K562 (cell line): ENCODE results near the gene SPINT1. TPM values are rescaled to one million over a fixed set of nuclear protein-coding genes. Genes with fewer than 3 reads are reported as not detected.

Source experiments
- CBFB ChIP-seq: sonication (generic); formaldehyde crosslinking; IDR thresholded peaks from 2 replicates; pipeline ENCODE4 v1.4.0; 2020; ENCODE audit warnings: mild to moderate bottlenecking, missing genetic modification reagents
- CREB5 ChIP-seq: fragments of 250-450 bp; sonication (Bioruptor Pico); IDR thresholded peaks from 2 replicates; pipeline ENCODE4 v1.5.0; 2020; ENCODE audit warnings: mild to moderate bottlenecking
- FOXM1 ChIP-seq, 2 experiments: fragments of 450-650 bp in 1 of 2; sonication (generic) in 1 of 2; formaldehyde crosslinking in 1 of 2; IDR thresholded peaks; 2 replicates each; pipeline versions ENCODE4 v1.6.1 to v1.9.0; 2017 to 2022; ENCODE audit warnings: low read depth in 2 of 2, mild to moderate bottlenecking in 2 of 2, missing genetic modification reagents in 1 of 2, moderate library complexity in 1 of 2
- HNRNPUL1 ChIP-seq: fragments of 200-400 bp; formaldehyde crosslinking; IDR thresholded peaks from 2 replicates; pipeline ENCODE4 v1.6.1; 2017; ENCODE audit warnings: low read length
- NFE2L1 ChIP-seq: fragments of 450-650 bp; IDR thresholded peaks from 2 replicates; pipeline ENCODE4 v1.6.1; 2016; ENCODE audit warnings: missing genetic modification characterization, low read depth, mild to moderate bottlenecking, missing compliant biosample characterization, moderate library complexity, borderline replicate concordance
- NR2F6 ChIP-seq: fragments of 450-650 bp; formaldehyde crosslinking; IDR thresholded peaks from 2 replicates; pipeline ENCODE4 v1.4.0; 2020; ENCODE audit warnings: mild to moderate bottlenecking
- PHF21A ChIP-seq: fragments of 450-650 bp; IDR thresholded peaks from 2 replicates; pipeline ENCODE4 v1.6.1; 2017; ENCODE audit warnings: low read depth, borderline replicate concordance
- SMARCA5 ChIP-seq: fragments of 450-650 bp; IDR thresholded peaks from 2 replicates; pipeline ENCODE4 v1.6.1; 2016
- TOE1 ChIP-seq, 2 experiments: fragments of 450-650 bp in 1 of 2; sonication (generic) in 1 of 2; formaldehyde crosslinking in 1 of 2; IDR thresholded peaks; 2 replicates each; pipeline versions ENCODE4 v1.7.1 to v1.8.0; 2016 to 2022; ENCODE audit warnings: borderline replicate concordance in 2 of 2, mild to moderate bottlenecking in 2 of 2, antibody characterized with exemption in 1 of 2, inconsistent platforms in 1 of 2, low read depth in 1 of 2, missing genetic modification reagents in 1 of 2, moderate library complexity in 1 of 2
- ZKSCAN3 ChIP-seq: fragments of 250-450 bp; sonication (Bioruptor Pico); IDR thresholded peaks from 2 replicates; pipeline ENCODE4 v1.4.0; 2020
- ZNF431 ChIP-seq: sonication (generic); formaldehyde crosslinking; IDR thresholded peaks from 2 replicates; pipeline ENCODE4 v1.8.0; 2022; ENCODE audit warnings: mild to moderate bottlenecking, missing genetic modification reagents
- polyA plus RNA-seq, 8 experiments: library from polyadenylated mRNA; depleted of rRNA in 4 of 8; stranded (reverse) in 5 of 8; unstranded in 3 of 8; fragments of >200 nt; fragmentation: Nextera tagmentation in 2 of 8; fragmentation: Illumina TruSeq in 1 of 8; extraction: Ambion mirVana in 2 of 8; extraction: Trizol in 1 of 8; gene quantifications; 2 replicates each; pipeline versions ENCODE4 v1.2.1 to v1.2.3, GENCODE V29; 2011 to 2014; ENCODE audit warnings: inconsistent platforms in 1 of 8, missing spikeins in 1 of 8
- total RNA-seq, 7 experiments: library from RNA; depleted of rRNA in 6 of 7; stranded (reverse); fragments of >200 nt in 6 of 7; fragmentation: Illumina TruSeq in 2 of 7; extraction: Trizol in 2 of 7; gene quantifications; 2 replicates each; pipeline versions ENCODE4 v1.2.1 to v1.2.3, GENCODE V29; 2011 to 2021; ENCODE audit warnings: low replicate concordance in 1 of 7
- TF ChIP-seq, protein P1 (sequence below): fragments of 450-650 bp; IDR thresholded peaks from 2 replicates; pipeline ENCODE4 v1.6.1; 2016
- TF ChIP-seq, protein P2 (sequence below): fragments of 450-650 bp; formaldehyde crosslinking; IDR thresholded peaks from 2 replicates; pipeline ENCODE4 v1.4.0; 2020; ENCODE audit warnings: mild to moderate bottlenecking

The SPINT1 gene
- total and polyA plus RNA-seq, 9 of the 15 experiments (the other 6 are each of a cell fraction or from before 2014, with no cell fraction given), result 0.78 to 4.5 (median 1.5) TPM

- no peak for TF ChIP-seq NFE2L1 (tag)
- no peak for TF ChIP-seq CREB5 (CRISPR knock-in tag)
- no peak for TF ChIP-seq ZNF431 (CRISPR knock-in tag)
- TF ChIP-seq, protein P1, sequence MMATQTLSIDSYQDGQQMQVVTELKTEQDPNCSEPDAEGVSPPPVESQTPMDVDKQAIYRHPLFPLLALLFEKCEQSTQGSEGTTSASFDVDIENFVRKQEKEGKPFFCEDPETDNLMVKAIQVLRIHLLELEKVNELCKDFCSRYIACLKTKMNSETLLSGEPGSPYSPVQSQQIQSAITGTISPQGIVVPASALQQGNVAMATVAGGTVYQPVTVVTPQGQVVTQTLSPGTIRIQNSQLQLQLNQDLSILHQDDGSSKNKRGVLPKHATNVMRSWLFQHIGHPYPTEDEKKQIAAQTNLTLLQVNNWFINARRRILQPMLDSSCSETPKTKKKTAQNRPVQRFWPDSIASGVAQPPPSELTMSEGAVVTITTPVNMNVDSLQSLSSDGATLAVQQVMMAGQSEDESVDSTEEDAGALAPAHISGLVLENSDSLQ, result no peak
- TF ChIP-seq SMARCA5, result no peak
- TF ChIP-seq HNRNPUL1, result no peak
- TF ChIP-seq NR2F6 (CRISPR knock-in tag), result no peak
- TF ChIP-seq TOE1 (IDR thresholded peaks at IDR 0.05; ENCODE audit: borderline replicate concordance), result no peak
- no peak for TF ChIP-seq TOE1 (CRISPR knock-in tag; IDR thresholded peaks at IDR 0.05; ENCODE audit: borderline replicate concordance, low read depth)
- TF ChIP-seq ZKSCAN3 (CRISPR knock-in tag), result no peak
- TF ChIP-seq PHF21A, result no peak
- TF ChIP-seq, protein P2, sequence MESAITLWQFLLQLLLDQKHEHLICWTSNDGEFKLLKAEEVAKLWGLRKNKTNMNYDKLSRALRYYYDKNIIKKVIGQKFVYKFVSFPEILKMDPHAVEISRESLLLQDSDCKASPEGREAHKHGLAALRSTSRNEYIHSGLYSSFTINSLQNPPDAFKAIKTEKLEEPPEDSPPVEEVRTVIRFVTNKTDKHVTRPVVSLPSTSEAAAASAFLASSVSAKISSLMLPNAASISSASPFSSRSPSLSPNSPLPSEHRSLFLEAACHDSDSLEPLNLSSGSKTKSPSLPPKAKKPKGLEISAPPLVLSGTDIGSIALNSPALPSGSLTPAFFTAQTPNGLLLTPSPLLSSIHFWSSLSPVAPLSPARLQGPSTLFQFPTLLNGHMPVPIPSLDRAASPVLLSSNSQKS (CRISPR knock-in tag), result no peak
- no peak for TF ChIP-seq FOXM1 (IDR thresholded peaks at IDR 0.05; ENCODE audit: low read depth)
- TF ChIP-seq FOXM1 (CRISPR knock-in tag; IDR thresholded peaks at IDR 0.05; ENCODE audit: low read depth), result no peak
- no peak for TF ChIP-seq CBFB (CRISPR knock-in tag)
Measured at GRCh38 chr15:40843885-40844695, at the start of gene SPINT1 (continued).
